GM13976 (cell line): ENCODE data around the gene BSPRY.
"Not testable (repeated sequence)": the region's sequence is repeated elsewhere in the genome, so short reads cannot be mapped to it uniquely, and the experiment has no call there.

Experiments
- DNase-seq: peaks from one replicate; pipeline ENCODE4 v3.0.0; 2012; ENCODE audit warnings: low spot score
- CTCF ChIP-seq: IDR thresholded peaks from 2 replicates; pipeline ENCODE4 v1.5.1; 2012; ENCODE audit warnings: borderline replicate concordance, mild to moderate bottlenecking; ENCODE audit not compliant: insufficient read depth; ENCODE audit errors: extremely low read depth, missing control alignments, control extremely low read depth
- in situ Hi-C: fragments of 300-500 bp; cut with MboI; formaldehyde crosslinking; loops from one replicate; pipeline ENCODE4 v1.12.0; 2022; ENCODE audit warnings: low sequenced_read_pairs, mixed read lengths, inconsistent platforms; ENCODE audit not compliant: unreplicated experiment

The BSPRY gene

GRCh38 chr9:113399646-113400200, 50.4 kb downstream of the BSPRY start:
- no peak for DNase-seq
- TF ChIP-seq CTCF = no peak
- in situ Hi-C loops = no loop called here

- in situ Hi-C loops = no loop called here
- TF ChIP-seq CTCF = peak; percentile 99
- DNase-seq = peak; percentile 100
These were observed 51.9 kb downstream of the BSPRY start, which contains the start of gene ALAD for GRCh38 chr9:113401027-113401792. Gene ALAD (minus strand): TSS chr9:113401284. CDS start chr9:113393559, 7,725 bp downstream.

- no peak for DNase-seq
- no peak for TF ChIP-seq CTCF
- in situ Hi-C loops = no loop called here
These were observed 54.3 kb downstream of the BSPRY start for GRCh38 chr9:113403646-113404045.

- in situ Hi-C loops, DNase-seq: not testable (repeated sequence)
These were observed 57.0 kb downstream of the BSPRY start for GRCh38 chr9:113406353-113406752.

GRCh38 chr9:113406873-113407511, 57.7 kb downstream of the BSPRY start:
- DNase-seq = peak; percentile 56
- in situ Hi-C loops = not testable (repeated sequence)
- TF ChIP-seq CTCF = peak; percentile 95

GRCh38 chr9:113409481-113409880, 60.1 kb downstream of the BSPRY start:
- TF ChIP-seq CTCF = no peak
- in situ Hi-C loops = no loop called here
- DNase-seq = no peak

GRCh38 chr9:113409883-113410206, 60.5 kb downstream of the BSPRY start:
- in situ Hi-C loops = no loop called here
- no peak for TF ChIP-seq CTCF
- DNase-seq = no peak
